GM19467 (cell line): ENCODE results near the gene ITIH5.

Experiments
- ATAC-seq: cut with Tn5 transposase; IDR thresholded peaks from one replicate; pipeline ENCODE4 v1.9.1; 2021; ENCODE audit warnings: mild to moderate bottlenecking, moderate library complexity; ENCODE audit not compliant: unreplicated experiment

ITIH5 gene

DNA sequence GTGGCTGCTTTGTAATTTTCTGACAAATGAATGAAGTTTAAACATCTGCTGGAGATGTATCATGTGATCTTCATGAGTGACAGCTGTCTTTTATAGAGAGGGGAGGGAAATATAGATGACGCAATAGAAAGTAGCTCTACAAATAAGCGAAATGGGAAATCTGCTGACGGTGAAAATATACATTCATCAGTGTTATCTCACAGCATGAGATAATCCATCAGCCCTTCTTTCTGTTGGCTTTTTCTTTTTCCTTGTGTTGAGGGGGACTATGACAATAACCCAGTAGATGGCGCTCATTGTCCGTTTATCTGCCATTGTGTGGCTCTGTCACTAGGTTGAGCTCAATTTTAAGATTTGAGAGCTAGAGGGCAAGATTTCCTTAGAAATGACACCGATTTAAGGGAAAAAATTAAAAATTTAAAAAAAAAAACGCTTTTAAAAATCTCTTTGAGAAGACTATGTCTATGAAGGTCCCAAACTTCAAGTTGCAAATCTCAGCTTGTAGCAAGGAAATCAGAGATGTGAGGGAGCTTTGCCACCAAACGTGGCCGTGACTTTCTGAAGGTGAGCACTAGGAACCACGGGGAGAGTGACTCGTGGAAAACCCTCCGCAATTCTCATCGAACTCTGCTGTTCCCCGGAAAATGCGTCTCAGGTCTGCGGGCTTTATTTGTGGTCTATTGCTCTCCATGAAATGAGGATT lies 141.3 kb downstream of the ITIH5 start:
- peak; percentile 60 for ATAC-seq

DNA sequence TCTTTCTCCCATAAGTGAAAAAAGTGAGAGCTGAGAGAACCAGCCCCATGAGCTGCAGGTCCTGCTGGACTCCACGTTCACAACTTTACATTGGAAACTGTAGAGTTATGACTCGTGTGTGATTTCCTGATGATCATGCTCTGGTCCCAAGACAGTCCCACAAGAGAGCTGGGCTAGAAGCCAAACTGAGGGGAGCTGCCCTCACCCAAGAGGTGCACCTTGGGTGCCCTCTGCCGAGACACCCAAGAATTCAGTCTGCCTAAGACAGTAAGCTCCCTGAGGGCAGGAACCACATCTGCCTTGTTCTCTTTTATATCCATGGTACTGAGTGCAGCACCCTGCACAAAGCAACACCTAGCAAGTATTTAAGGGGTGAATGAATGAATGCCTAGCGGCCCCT lies 143.1 kb downstream of the ITIH5 start:
- no peak for ATAC-seq

GRCh38 chr10:7520507-7521485 lies 146.0 kb downstream of the ITIH5 start:
- ATAC-seq: peak; percentile 81

DNA sequence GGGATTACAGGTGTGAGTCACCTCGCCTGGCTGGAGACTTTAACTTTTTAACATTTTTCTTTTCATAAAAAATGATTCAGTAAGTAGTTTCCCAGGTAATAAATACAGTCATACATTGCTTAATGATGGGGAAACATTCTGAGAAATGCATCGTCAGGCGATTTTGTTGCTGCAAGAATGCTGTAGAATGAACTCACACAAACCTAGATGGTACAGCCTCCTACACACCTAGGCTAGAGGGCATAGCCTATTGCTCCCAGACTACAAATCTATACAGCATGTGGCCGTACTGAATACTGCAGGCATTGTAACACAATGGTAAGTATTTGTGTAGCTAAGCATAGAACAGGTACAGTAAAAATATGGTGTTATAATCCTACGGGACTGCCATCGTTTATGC lies 147.4 kb downstream of the ITIH5 start:
- ATAC-seq: no peak

GRCh38 chr10:7518693-7519092 lies 148.1 kb downstream of the ITIH5 start:
- no peak for ATAC-seq

DNA sequence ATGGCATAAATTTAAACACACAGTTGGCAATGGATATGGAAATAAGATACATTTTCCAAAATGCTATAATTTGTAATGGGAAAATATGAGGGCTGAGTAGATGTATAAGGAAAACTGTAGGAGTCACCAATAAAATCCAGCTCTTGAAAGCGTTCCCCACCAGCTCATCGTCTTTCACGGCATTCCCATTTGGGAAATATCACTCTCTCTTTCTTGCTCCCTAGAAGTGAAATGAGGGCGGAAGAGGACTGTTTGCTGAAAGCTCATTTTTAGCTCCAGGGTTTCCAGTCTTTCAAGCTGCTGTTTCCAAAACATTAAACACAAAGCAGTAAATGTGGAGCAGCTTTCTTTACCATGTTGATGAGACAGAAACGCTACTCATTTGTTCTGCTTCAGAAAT lies 151.3 kb downstream of the ITIH5 start:
- no peak for ATAC-seq

- ATAC-seq: no peak
Measured at GRCh38 chr10:7513936-7514335, 152.8 kb downstream of the ITIH5 start.

- ATAC-seq: no peak
Measured at GRCh38 chr10:7513455-7513854, 153.3 kb downstream of the ITIH5 start.

DNA sequence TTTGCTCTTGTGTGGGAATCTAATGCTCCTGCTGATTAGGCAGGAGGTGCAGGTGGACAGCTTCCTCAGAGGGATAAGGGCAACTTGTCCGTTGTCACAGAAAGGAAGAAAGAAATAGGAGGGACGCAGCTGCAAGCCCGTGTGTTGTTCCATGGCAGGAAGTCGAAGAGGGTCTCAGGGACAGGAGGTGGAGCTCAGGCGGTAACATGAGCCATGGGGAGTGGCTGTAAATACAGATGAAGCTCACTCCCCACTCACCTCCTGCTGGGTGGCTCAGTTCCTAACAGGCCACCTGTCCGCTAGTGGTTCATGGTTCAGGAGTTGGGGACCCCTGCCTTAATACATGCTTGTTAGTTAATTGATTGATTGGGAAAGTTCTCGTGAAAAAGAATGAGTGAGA lies 154.3 kb downstream of the ITIH5 start:
- no peak for ATAC-seq

GRCh38 chr10:7511612-7512011 lies 155.2 kb downstream of the ITIH5 start:
- no peak for ATAC-seq
